GM12872 (cell line): ENCODE data around the gene PMM2.

Experiments
- TF ChIP-seq, protein P1 (sequence below): IDR thresholded peaks from 3 replicates; pipeline ENCODE4 v1.5.1; 2011; ENCODE audit warnings: low read depth, mild to moderate bottlenecking, low read length, moderate library complexity; ENCODE audit not compliant: insufficient read depth

Gene PMM2

DNA sequence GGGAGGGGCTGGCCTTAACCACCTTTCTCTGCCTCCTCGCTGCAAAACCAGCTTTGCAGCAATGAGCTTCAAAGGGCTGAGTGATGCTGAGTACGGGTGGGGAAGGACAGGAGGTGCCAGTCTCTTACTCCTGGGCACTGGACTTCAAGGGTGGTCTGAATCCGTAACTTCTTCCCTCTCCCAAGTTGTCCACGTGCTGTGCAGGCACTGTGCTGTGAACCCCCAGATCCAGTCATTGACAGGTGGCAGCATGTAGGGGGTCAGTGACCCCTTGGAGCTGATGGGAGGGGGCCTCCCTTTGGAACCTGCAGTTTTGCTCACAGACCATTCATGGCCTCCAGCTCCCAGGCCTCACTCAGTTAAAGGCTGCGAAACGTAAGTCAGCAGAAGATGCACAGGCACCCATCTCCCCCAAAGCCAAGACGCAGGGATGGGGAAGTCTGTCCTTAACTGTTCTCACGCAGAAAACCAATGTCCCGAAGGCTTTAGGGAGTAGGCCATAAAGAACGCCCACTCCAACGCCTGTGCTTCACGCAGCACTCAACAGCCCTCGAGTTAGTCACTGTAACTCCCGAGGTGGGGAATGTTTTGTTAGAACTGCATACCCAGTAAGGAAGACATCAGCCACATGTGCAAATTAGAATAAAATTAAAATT is 92.4 kb downstream of the PMM2 start:
- TF ChIP-seq, protein P1, sequence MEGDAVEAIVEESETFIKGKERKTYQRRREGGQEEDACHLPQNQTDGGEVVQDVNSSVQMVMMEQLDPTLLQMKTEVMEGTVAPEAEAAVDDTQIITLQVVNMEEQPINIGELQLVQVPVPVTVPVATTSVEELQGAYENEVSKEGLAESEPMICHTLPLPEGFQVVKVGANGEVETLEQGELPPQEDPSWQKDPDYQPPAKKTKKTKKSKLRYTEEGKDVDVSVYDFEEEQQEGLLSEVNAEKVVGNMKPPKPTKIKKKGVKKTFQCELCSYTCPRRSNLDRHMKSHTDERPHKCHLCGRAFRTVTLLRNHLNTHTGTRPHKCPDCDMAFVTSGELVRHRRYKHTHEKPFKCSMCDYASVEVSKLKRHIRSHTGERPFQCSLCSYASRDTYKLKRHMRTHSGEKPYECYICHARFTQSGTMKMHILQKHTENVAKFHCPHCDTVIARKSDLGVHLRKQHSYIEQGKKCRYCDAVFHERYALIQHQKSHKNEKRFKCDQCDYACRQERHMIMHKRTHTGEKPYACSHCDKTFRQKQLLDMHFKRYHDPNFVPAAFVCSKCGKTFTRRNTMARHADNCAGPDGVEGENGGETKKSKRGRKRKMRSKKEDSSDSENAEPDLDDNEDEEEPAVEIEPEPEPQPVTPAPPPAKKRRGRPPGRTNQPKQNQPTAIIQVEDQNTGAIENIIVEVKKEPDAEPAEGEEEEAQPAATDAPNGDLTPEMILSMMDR: no peak

DNA sequence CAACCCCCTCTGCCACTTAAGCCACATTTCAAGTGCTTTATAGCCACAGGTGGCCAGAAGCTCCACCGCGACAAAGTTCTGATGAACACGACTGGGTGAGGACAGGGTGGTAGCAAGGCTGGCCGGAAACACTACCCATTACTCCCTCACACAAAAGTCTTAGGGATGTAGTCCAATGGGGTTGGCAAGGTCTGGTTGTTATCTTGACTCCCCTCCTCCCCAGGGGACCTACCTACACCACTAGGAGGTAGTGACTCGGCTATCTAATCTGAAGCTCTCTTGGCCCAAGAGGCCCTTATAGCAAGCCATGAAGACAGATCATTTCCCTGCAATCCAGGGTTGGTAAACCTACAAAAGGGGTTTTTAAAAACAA is 92.9 kb downstream of the PMM2 start:
- TF ChIP-seq, protein P1: no peak

DNA sequence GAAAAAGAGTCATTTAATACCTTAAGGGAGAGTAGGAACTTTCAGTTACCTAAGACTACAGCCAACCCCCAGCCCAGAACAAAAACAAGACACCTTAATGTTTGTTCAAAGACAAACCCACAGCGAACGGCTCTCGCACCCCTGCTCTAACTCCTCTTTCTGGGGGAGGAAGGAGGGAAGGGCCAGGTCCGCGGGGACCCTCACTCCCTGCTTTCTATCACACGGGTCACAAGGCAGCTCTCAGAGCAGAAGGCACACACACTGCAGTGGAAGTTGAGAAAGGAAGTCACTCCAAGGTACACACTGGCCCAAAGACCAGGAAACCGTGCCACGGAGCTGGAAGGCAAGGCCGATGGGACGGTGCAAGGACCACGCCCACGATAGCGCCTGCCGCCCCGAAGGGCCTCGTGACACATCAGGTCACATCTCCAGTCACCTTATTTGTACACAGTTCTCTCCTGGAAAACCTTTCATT is 94.5 kb downstream of the PMM2 start:
- TF ChIP-seq, protein P1: no peak

DNA sequence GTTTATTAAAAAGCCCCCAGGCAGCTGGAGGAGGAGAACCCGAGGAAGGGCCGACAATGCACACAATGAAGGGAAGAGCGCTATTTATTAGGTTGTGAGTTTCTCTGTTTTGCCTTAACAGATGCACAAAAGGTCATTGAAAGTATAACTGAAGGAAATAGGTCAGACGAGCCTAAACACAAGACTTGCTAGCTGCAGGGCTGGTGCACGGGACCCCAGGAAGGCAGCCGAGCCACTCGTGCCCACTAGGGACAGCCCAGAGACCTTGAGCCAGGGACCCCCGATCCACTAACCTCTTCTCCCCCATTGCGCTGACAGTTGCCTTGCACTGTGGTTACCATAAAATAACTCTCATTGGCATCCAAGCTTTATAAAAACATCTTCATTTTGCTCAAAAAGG is 95.8 kb downstream of the PMM2 start:
- TF ChIP-seq, protein P1: no peak

DNA sequence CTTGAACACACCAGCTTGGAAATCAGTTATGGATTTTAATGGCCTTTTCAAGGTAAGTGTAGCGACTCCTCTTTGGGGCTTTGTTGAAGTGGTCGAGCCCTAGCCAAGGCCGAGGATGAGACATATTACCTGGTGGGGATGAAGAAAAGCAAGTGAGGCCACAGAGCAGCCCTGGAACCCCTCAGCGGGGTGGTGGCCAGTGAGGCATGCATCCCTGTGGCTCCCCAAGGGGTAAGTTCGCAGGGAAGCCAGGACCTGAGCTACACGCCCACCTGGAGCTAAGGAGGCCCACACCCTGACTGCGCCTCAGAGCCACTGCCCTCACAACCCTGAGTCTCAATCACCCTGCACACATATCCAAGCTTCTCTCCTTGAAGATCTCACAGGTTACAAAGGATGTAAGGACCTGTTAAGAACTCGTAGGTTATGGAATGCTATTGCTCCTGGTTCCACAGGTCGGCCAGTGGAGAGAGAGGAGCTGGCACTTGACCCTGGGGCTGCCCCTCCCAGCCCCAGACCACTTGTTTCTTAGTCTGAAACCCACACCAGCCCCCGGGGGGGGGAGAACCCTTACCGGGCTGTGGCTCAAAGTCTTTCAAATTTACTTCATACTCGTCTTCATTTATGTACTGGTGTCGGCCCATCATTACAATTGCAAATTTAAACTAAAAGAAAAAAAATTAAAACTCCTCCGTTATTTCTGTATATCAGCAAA is 96.5 kb downstream of the PMM2 start:
- TF ChIP-seq, protein P1: no peak

DNA sequence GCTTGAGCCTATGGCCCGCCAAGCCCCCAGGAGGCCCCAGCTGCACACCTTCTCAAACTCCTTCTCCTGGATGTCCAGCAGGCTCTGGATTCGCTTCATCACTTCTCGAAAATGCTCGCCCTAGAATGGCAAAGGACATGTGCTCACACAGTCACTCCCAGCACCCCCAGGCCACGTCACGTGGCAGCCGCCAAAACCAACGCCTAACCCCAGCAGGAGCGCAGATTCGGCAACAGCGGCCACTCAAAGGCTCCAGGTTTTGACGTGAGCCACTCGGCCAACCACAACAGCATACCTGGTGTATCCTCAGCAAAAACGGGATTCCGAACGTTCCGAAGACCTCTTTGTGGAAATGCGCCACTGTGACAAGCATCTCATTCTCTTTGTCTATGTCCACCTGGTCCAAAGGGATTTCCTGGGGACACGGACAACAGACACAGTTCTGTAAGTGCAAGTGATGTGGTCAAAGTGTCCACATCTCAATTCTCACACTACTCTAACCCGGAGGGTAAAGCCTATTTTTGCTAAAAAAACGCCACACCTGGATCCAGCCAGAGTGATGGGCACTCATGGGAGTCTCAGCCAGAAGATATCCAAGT is 97.2 kb downstream of the PMM2 start:
- TF ChIP-seq, protein P1: no peak

DNA sequence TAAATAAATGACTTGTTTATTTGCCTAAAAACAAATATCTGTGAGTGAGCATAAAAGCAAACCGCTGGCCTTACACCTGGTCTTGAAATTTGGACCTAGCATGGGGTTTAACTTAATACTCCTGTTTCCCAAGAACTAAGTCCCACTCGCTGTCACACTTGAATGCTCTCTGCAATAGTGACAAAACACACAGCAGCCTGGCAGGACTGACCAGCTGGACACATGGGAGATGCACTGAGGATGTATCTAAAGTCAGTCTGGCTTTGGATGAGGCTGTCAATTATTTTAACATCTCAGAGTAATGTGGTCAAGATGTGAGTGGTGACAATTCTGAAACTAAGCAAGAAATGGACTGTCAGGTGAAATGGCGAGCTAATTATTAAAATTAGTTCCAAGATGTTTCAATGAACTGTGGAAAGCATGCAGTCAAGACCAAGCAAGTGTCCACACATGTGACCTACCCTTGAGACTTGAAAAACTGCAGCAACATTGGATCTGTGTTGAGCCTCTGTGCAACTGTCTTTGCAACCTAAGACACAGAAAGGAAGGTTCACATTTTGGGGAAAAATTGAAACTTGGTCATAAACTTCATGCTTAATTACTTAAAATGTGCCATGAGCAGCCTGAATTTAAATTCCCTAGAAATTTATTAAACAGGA is 101.2 kb downstream of the PMM2 start:
- TF ChIP-seq, protein P1: no peak
